Caco-2 (cell line): Measurements from ENCODE around the gene C1orf105. TPM values are rescaled to one million over a fixed set of nuclear protein-coding genes. Genes with fewer than 3 reads are reported as not detected.

Source experiments
- BruUV-seq: library from RNA; stranded (reverse); fragments of 400-500 nt; replicated peaks from 2 replicates; lab custom pipeline; 2021; lab: Mats Ljungman, UMichigan
- CTCF ChIA-PET: fragments of 300-600 bp; sonication (Branson Sonifier 250); formaldehyde crosslinking; loops from one replicate; lab custom pipeline; 2022; ENCODE audit warnings: antibody characterized with exemption; lab: Charles Lee
- POLR2A ChIA-PET: fragments of 300-600 bp; sonication (Branson Sonifier 250); formaldehyde crosslinking; loops from one replicate; lab custom pipeline; 2022; ENCODE audit warnings: antibody characterized with exemption; lab: Charles Lee
- DNase-seq, 2 experiments: peaks; one replicate each; pipeline versions ENCODE4 v3.0.0 to v3.0.0-alpha.2; 2020 to 2022
- H3K27me3 ChIP-seq: replicated peaks from 2 replicates; pipeline ENCODE4 v1.6.0; 2011; ENCODE audit warnings: low read length; ENCODE audit not compliant: control insufficient read depth, insufficient read depth
- H3K36me3 ChIP-seq: 2 replicates; pipeline ENCODE4 v1.5.1; 2011; ENCODE audit warnings: low read length; ENCODE audit not compliant: control insufficient read depth, insufficient read depth
- H3K4me1 ChIP-seq: fragments of 250-450 bp; sonication (Bioruptor Pico); 2 replicates; pipeline ENCODE4 v1.5.1; 2020; ENCODE audit warnings: mild to moderate bottlenecking
- H3K4me3 ChIP-seq: 2 replicates; pipeline ENCODE4 v1.5.1; 2011; ENCODE audit warnings: low read depth, mild to moderate bottlenecking, control low read depth, low read length
- H3K9me3 ChIP-seq: fragments of 250-450 bp; sonication (Bioruptor Pico); 2 replicates; pipeline ENCODE4 v1.5.1; 2020; ENCODE audit warnings: mild to moderate bottlenecking, moderate library complexity
- H3K27ac Mint-ChIP-seq: one replicate; pipeline ENCODE4 v1.8.0; 2022; ENCODE audit warnings: mixed read lengths; ENCODE audit not compliant: unreplicated experiment
- H3K27me3 Mint-ChIP-seq: one replicate; pipeline ENCODE4 v1.8.0; 2022; ENCODE audit warnings: mixed read lengths; ENCODE audit not compliant: insufficient read depth, unreplicated experiment
- H3K36me3 Mint-ChIP-seq: one replicate; pipeline ENCODE4 v1.8.0; 2022; ENCODE audit warnings: mild to moderate bottlenecking, mixed read lengths; ENCODE audit not compliant: insufficient read depth, unreplicated experiment
- H3K4me1 Mint-ChIP-seq: one replicate; pipeline ENCODE4 v1.8.0; 2022; ENCODE audit warnings: low read depth, mixed read lengths; ENCODE audit not compliant: unreplicated experiment
- H3K4me3 Mint-ChIP-seq: one replicate; pipeline ENCODE4 v1.8.0; 2022; ENCODE audit warnings: mild to moderate bottlenecking, moderate library complexity, mixed read lengths; ENCODE audit not compliant: unreplicated experiment
- H3K9me3 Mint-ChIP-seq: one replicate; pipeline ENCODE4 v1.8.0; 2022; ENCODE audit warnings: mixed read lengths; ENCODE audit not compliant: unreplicated experiment
- intact Hi-C: fragments of 100-400 bp; cut with micrococcal nuclease; formaldehyde crosslinking; loops from one replicate; pipeline ENCODE4 v1.10.0; 2022; ENCODE audit not compliant: unreplicated experiment
- total RNA-seq: library from RNA; stranded (reverse); gene quantifications from 2 replicates; pipeline ENCODE4 v1.2.3, GENCODE V29; 2022
- TF ChIP-seq, protein P1 (sequence below), 2 experiments: fragments of 200-600 bp in 1 of 2; IDR thresholded peaks; 1 replicate in 1 of 2; 2 replicates in 1 of 2; pipeline versions ENCODE4 v1.5.1 to v1.8.0; 2011 to 2022; ENCODE audit warnings: antibody characterized with exemption in 1 of 2, control low read depth in 1 of 2, inconsistent platforms in 1 of 2, low read depth in 1 of 2, low read length in 1 of 2, mild to moderate bottlenecking in 1 of 2, moderate library complexity in 1 of 2; ENCODE audit not compliant: insufficient read depth in 1 of 2, severe bottlenecking in 1 of 2, unreplicated experiment in 1 of 2

C1orf105 gene
- total RNA-seq, 1 experiment from 2014 or later = 0.82 TPM

DNA sequence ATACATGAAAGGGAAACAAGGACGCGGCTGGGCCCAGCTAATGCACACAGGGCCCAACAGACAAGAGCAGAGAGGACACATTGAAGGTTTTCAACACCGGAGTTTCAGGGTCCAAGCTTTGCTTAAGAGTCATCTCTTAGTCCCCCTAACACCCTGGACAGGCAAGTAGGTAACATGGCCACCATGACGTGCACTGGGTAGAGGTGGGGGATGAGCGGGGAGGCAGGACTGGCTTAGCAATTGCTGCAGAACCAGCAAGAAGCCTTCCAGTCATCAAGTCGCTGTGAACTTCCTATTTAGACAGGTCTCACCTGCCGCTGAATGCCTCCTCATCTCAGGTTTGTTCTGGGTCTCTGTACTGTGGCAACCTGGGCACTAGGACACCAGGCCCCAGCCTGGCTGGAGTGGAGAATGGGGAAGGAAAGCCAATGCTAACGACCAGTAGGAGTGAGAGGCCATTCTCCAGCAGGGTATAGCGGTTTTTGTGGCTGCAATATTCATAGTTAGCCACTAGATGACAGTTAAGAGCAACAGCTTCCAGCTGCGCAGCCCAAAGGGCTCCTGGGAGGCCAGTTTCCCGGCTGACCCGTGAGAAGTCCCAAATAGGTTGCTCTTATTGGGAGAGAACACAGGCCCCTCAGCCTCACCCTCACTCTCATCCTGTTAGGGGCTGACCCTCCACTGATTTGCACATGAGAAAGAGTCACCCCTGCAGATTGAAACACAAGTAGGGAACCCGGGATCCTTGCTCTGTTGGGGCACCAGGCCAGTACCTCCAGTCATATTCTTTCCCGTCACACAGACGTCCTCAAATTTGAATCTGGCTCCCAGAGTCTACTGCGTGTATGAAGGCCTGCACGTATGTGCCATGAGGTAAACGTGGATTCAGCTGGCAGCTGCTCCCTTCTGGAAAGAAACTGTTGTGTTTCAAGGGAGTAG is 29.4 kb downstream of the C1orf105 start:
- no peaks in the 10 kb centered on the region for H3K9me3 Mint-ChIP-seq
- peak; percentile 82 to 83 for DNase-seq
- intact Hi-C loops = loop anchor here (1.0 to 2.0 kb wide), 6 partner anchors 20 to 269 kb away; no protein-coding TSS in a partner anchor
- H3K27me3 Mint-ChIP-seq = no peaks in the 10 kb centered on the region
- peaks cover 63% of the 10 kb centered on the region for H3K4me1 Mint-ChIP-seq
- Histone ChIP-seq H3K36me3 (no peaks in the 10 kb centered on the region), H3K4me3 (peak overlapping the region; percentile 9), H3K27me3 (no peaks in the 10 kb centered on the region), H3K4me1 (peaks cover 70% of the 10 kb centered on the region), H3K9me3 (no peaks in the 10 kb centered on the region)
- H3K4me3 Mint-ChIP-seq = peak overlapping the region; percentile 68
- BruUV-seq = TSS peak; percentile 52
- CTCF ChIA-PET = interaction anchor here (0.6 to 3.1 kb wide), 10 partner anchors 18 to 448 kb away, joined by 3 to 21 read pairs (median 3); partner anchors contain the start of gene SUCO
- TF ChIP-seq, protein P1, sequence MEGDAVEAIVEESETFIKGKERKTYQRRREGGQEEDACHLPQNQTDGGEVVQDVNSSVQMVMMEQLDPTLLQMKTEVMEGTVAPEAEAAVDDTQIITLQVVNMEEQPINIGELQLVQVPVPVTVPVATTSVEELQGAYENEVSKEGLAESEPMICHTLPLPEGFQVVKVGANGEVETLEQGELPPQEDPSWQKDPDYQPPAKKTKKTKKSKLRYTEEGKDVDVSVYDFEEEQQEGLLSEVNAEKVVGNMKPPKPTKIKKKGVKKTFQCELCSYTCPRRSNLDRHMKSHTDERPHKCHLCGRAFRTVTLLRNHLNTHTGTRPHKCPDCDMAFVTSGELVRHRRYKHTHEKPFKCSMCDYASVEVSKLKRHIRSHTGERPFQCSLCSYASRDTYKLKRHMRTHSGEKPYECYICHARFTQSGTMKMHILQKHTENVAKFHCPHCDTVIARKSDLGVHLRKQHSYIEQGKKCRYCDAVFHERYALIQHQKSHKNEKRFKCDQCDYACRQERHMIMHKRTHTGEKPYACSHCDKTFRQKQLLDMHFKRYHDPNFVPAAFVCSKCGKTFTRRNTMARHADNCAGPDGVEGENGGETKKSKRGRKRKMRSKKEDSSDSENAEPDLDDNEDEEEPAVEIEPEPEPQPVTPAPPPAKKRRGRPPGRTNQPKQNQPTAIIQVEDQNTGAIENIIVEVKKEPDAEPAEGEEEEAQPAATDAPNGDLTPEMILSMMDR (IDR thresholded peaks at IDR 0.05; ENCODE audit: insufficient read depth in 1 of 2, low read depth in 1 of 2, low read length in 1 of 2, severe bottlenecking in 1 of 2, unreplicated experiment in 1 of 2) = peak; percentile 90 to 96
- H3K27ac Mint-ChIP-seq = peak overlapping the region; percentile 88
- POLR2A ChIA-PET = interaction anchor here (0.6 to 3.2 kb wide), 4 partner anchors 11 to 83 kb away, joined by 3 to 42 read pairs (median 6); partner anchors contain the start of gene SUCO
- H3K36me3 Mint-ChIP-seq = no peaks in the 10 kb centered on the region

GRCh38 chr1:172450524-172450885 is 30.0 kb downstream of the C1orf105 start:
- Histone ChIP-seq H3K27me3 (no peaks in the 10 kb centered on the region), H3K4me3 (peak overlapping the region; percentile 9), H3K4me1 (peaks cover 70% of the 10 kb centered on the region), H3K9me3 (no peaks in the 10 kb centered on the region), H3K36me3 (no peaks in the 10 kb centered on the region)
- H3K27ac Mint-ChIP-seq = peak overlapping the region; percentile 88
- H3K36me3 Mint-ChIP-seq = no peaks in the 10 kb centered on the region
- no peaks in the 10 kb centered on the region for H3K27me3 Mint-ChIP-seq
- peak overlapping the region; percentile 68 for H3K4me3 Mint-ChIP-seq
- DNase-seq = peak; percentile 80 to 86
- CTCF ChIA-PET = interaction anchor here (0.7 to 3.1 kb wide), 6 partner anchors 10 to 275 kb away, joined by 3 to 21 read pairs (median 4); partner anchors contain the start of gene SUCO
- H3K9me3 Mint-ChIP-seq = no peaks in the 10 kb centered on the region
- intact Hi-C loops = loop anchor here (1.0 to 2.0 kb wide), 5 partner anchors 20 to 269 kb away; no protein-coding TSS in a partner anchor
- TF ChIP-seq, protein P1 (IDR thresholded peaks at IDR 0.05; ENCODE audit: insufficient read depth in 1 of 2, low read depth in 1 of 2, low read length in 1 of 2, severe bottlenecking in 1 of 2, unreplicated experiment in 1 of 2) = no peak
- peaks cover 61% of the 10 kb centered on the region for H3K4me1 Mint-ChIP-seq
- POLR2A ChIA-PET = interaction anchor here (0.6 to 3.2 kb wide), 3 partner anchors 10 to 82 kb away, joined by 3 to 42 read pairs (median 5); partner anchors contain the start of gene SUCO
- no TSS peak for BruUV-seq

DNA sequence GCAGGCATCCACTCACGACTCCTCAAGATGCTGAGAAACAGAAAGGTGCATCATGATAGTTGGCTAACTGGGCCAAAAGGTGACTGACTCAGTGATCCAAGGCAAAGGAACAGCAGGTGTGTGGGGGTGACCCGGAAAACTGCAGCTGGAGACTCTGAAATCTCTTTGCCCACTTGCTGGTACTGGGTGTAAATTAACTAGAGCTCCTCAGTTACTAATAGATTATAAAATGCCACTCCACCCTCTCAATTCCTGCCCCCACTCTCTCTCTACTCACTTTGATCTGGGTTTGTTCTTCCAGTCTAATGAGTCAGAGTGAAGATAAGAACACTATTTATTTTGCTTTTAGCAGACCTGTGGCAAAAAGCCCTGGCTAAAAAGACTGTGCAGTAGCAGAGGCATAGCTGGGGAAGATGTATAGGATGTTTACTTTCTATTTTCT is 30.5 kb downstream of the C1orf105 start:
- TF ChIP-seq, protein P1 (IDR thresholded peaks at IDR 0.05; ENCODE audit: insufficient read depth in 1 of 2, low read depth in 1 of 2, low read length in 1 of 2, severe bottlenecking in 1 of 2, unreplicated experiment in 1 of 2) = no peak
- peak overlapping the region; percentile 12; the same call in 1 of the 2 replicates for H3K4me3 ChIP-seq
- DNase-seq = peak; percentile 48 to 57
- peak overlapping the region; percentile 88 for H3K27ac Mint-ChIP-seq
- no peaks in the 10 kb centered on the region for H3K27me3 ChIP-seq
- BruUV-seq = no TSS peak
- ChIA-PET POLR2A (interaction anchor here (1.1 to 3.2 kb wide), 2 partner anchors 9 to 82 kb away, joined by 5 to 42 read pairs; partner anchors contain the start of gene SUCO), CTCF (interaction anchor here (1.0 to 3.1 kb wide), 4 partner anchors 10 to 269 kb away, joined by 3 to 21 read pairs (median 4); partner anchors contain the start of gene SUCO)
- no peaks in the 10 kb centered on the region for H3K9me3 ChIP-seq
- peak overlapping the region; percentile 68 for H3K4me3 Mint-ChIP-seq
- H3K36me3 ChIP-seq = no peaks in the 10 kb centered on the region
- H3K9me3 Mint-ChIP-seq = no peaks in the 10 kb centered on the region
- H3K36me3 Mint-ChIP-seq = no peaks in the 10 kb centered on the region
- H3K27me3 Mint-ChIP-seq = no peaks in the 10 kb centered on the region
- peaks cover 70% of the 10 kb centered on the region for H3K4me1 ChIP-seq
- peaks cover 60% of the 10 kb centered on the region for H3K4me1 Mint-ChIP-seq
- intact Hi-C loops = loop anchor here (1.0 to 2.0 kb wide), 2 partner anchors 9 to 158 kb away; no protein-coding TSS in a partner anchor
